GM19397 (cell line): ENCODE data around the gene LYZL2.
A peak's percentile ranks its signal among the peaks of the same experiment; 100 is the strongest.
"Not testable (repeated sequence)": the region's sequence is repeated elsewhere in the genome, so short reads cannot be mapped to it uniquely, and the experiment has no call there.

Source experiments
- ATAC-seq: cut with Tn5 transposase; IDR thresholded peaks from one replicate; pipeline ENCODE4 v1.9.1; 2021; ENCODE audit warnings: mild to moderate bottlenecking, moderate library complexity; ENCODE audit not compliant: unreplicated experiment

LYZL2 gene

DNA sequence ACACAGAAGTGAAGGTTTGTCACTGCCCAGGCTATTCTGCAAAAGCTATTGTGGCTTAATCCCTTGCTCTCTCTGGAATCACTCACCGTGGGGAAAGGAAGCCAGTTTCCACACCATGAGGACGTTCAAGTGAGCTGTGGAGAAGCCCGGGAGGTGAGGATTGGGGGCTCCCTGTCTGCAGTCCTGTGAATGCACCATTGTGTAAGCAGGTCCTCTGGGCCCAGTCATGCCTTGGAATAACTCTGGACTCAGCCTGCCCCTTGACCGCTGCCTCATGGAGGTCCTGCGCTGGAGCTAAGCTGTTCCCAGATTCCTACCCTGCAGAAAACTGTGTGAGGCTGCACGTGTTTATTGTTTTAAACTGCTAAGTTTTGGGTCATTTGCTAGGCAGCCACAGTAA is 33.5 kb downstream of the LYZL2 start:
- no peak for ATAC-seq

GRCh38 chr10:30594077-30594476 is 35.5 kb downstream of the LYZL2 start:
- no peak for ATAC-seq

GRCh38 chr10:30592770-30593169 is 36.8 kb downstream of the LYZL2 start:
- ATAC-seq, result not testable (repeated sequence)

GRCh38 chr10:30591249-30591670 is 38.3 kb downstream of the LYZL2 start:
- ATAC-seq, result no peak

DNA sequence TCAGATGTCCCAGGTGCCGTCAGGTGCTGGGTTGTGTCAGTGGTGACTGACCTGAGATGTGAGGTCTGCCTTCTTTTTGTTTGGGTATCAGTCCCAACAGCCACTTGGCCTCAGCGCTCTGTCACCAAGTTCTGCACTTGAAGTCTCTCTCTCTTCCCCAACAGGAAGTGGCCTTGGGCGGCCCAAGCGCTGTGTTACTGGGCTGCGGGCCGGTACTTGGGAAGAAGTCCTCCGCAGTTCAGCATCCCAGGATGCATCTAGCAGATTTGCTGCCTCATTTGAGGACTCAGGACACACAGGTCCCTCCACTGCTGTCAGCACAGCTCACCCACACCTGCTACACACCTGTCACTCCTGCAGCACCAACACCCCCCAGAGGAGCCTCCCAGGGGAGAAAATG is 40.1 kb downstream of the LYZL2 start:
- ATAC-seq, result no peak

DNA sequence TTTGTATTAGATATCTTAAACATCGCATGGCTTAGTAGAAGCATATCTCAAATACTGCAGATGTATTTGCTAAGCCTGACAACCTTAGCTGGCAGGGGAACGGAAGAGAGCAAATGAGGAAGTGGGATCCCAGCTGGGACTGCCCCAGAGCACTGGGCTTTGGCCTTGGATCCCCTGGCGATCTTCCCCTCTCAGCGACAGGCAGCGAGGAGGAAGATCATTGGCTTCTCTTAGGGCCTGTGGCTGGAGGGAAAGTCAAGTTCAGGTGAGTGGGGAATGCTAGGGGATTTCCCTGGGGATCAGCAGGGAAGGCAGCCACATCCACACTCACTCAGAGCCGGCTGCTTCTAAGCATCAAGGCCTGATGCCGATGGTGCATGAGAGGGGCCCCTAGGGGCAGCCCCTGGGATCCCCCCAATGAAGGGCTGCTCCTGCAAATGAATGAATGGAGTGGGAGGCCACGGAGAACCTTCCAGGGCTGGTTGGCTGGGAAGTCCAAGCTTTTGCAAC is 42.0 kb downstream of the LYZL2 start:
- peak; percentile 71 for ATAC-seq

DNA sequence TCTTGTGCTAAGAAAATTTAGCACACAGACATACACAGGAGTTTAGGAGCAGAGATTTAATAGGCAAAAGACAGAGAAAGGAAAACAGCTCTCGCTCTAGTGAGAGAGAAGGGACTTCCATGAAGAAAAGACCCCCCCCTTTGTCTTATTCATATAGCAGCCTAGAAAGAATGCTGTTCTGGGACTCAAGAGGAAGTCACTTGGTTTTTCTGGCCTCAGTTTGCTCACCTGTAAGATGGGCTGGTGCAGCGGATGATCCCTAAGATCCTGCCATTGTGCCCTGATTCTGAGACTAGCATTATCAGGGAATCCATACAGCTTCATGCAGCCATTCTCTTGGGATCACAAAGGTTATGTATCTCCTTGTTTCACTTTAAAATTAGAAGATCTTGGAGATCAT is 42.7 kb downstream of the LYZL2 start:
- ATAC-seq, result no peak

- no peak for ATAC-seq
Observed at GRCh38 chr10:30583778-30584415, 45.7 kb downstream of the LYZL2 start.

- ATAC-seq, result no peak
Observed at GRCh38 chr10:30581779-30582380, 47.7 kb downstream of the LYZL2 start.

DNA sequence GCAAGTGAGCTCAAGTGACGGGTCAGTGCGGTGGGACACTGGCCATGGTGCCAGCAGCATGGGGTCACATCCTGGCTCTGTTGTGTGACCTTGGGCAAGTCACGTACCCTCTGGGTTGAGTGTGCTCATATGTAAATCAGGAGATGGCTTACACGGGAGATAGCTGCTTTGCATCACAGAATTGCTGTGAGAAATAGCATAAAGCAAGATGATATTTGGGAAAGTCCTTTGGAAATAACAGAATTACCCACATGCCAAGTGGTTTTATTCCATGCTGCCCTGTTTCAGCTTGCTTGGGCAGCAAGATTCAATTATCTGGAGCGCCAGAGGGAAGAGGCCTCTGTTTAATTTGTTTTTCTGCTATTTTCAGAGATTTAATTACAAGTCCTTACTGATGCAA is 48.9 kb downstream of the LYZL2 start:
- no peak for ATAC-seq

GRCh38 chr10:30580241-30580640 is 49.3 kb downstream of the LYZL2 start:
- ATAC-seq, result no peak

DNA sequence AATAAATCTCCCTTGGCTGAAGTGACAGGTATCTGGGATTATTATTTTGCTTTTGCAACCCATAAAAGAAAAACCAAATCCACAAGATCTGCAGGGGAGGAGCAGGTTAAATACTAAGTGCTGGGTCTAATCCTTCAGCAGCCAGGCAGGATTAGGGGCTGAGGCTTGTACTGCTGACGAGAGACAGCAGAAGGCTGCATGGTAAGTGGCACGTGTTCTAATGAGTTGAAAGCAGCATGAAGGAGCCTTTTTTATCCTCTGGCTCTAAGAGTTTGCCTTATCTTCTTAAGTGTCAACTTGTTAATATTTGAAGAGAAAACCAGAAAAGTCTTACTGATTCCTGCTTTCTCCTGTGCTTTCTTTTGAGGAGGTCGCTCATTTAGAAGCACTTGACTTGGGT is 50.0 kb downstream of the LYZL2 start:
- ATAC-seq, result no peak

DNA sequence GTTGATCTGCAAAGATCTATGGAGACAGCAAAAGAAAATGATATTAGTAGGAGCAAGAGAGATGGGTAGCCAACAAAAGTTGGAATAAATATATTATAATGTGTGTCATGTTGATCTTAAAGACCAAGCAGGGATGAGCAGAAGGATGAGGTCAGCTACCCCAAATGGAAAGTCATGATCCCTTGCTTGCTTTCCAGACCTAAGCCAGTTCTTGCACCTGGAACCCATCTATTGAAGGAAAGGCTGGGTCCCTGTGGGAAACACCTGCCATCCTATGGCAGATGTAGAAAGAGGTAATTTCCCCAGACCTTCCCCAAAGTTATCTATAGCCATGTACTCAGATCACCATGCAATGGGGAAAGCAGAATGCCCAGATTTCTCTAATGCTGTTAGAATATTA is 52.5 kb downstream of the LYZL2 start:
- ATAC-seq, result no peak

DNA sequence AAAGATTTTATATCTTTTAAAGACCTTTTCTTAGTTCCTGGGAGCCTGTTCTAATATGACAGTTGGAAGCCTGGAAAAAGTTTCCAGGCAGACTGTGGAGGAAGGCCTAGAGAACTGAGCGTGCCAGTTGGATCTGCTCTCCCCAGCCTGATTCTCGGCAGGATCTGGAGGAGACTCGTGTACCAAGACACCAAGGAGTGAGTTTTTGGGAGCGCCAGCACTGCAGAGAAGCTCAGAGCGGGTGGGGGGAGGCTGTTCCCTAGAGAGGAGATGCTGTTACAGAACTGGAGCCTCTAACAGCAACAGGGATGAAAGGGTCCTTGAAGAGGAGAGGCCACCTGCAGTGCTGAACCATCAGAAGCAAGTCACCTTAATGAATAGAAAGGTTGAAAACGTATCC is 52.9 kb downstream of the LYZL2 start:
- ATAC-seq, result no peak

DNA sequence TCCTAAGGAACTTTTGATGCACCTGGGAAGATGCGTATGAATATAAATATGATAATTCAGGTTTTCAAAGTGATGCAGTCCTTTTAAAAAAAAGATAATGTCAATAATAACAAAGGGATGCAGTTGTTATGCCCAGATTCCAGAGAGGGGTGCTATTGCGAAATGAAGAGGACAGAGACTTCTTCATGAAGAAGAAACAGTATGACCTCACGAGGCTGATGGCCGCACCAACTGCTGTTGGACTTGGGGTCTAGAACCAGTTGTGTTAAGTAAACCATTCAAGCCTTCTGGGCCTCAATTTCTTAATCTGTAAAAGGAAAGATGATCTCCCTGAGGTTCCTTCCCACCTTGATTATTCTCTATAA is 55.1 kb downstream of the LYZL2 start:
- ATAC-seq, result no peak

DNA sequence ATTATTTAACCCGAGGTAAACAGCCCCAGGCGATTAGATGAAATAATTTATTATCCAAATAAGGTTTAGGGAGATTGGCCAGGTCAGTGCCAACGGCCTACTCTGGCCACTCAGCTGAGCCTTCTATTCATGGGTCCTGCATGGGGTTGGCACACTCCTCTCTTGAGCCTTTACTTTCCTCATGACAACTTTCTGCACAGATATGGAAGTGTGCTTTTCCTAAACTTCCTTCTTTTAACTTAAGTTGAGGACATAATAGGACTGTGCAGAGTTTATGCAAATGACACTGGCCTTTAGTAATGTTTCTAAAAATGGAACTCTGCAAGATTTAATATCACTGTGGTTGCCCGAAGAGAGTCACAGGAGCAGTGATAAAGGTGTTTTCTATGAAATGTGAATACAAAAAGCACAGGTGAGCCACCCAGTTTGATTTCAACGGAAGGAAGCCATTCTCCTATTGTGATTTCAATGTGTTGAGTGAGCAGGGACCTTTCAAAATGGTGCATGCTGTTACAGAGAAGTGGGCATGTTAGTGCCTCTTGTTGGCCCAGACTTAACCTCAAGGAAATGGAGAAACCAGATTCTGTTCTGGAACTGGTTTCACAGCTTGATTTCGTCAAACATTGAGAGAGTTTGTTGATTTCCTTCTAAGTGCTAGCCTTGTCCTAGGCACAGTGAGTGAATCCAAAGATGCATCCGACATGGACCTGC is 55.7 kb downstream of the LYZL2 start:
- ATAC-seq, result no peak

DNA sequence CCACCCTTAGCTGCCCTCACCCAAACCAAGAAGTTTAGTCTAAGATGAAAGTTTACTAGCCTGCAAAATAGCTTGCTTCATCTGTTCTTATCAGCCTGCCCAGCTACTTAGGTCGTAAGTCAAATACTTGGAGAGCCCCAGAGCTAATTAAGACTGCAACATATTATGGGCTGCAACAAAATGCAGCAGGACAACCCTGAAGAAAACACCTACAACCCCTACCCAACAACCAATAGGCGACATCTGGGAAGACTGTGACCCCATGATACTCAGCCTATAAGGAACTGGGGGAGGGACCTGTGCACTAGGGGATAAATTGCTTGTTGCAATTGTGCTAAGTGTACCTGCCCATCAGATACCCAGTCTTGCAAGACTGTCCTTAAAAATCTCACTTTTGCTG is 64.1 kb downstream of the LYZL2 start:
- no peak for ATAC-seq

DNA sequence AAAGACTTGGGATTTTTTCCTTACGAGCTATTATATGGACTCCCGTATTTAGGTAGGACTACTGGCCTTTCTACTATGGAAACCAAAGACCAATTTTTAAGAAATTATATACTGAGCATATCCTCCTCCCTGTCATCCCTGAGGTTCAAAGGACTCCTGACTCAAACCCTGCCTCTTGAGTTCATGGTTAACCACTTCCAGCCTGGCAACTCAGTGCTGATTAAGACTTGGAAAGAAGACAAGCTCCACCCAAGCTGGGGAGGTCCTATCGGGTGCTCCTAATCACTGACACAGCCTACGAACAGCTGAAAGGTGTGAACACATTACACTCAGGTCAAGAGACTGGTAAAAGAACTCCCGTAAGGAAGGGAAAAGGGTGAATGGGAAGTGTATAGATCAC is 66.8 kb downstream of the LYZL2 start:
- no peak for ATAC-seq
